ENCODE data around the gene MCOLN3.

- TF ChIP-seq JUND (IDR thresholded peaks at IDR 0.05), result no peak
- no peak for TF ChIP-seq CTCF (IDR thresholded peaks at IDR 0.05; ENCODE audit: low read depth, low read length, missing input control)
- no peak for TF ChIP-seq RAD21 (IDR thresholded peaks at IDR 0.05)
- no peak for TF ChIP-seq GABPA (IDR thresholded peaks at IDR 0.05 in 1 of 2, conservative IDR thresholded peaks at IDR 0.05 in 1 of 2)
- TF ChIP-seq EGR1 (IDR thresholded peaks at IDR 0.05; ENCODE audit: low read depth in 2 of 2), result no peak
- TF ChIP-seq YY1 (IDR thresholded peaks at IDR 0.05), result no peak
- no peak for TF ChIP-seq FOXA1 (IDR thresholded peaks at IDR 0.05)
- no peak for TF ChIP-seq REST (IDR thresholded peaks at IDR 0.05)
These were observed 39.5 kb upstream of the MCOLN3 start for GRCh38 chr1:85087659-85088407.
